HEK293 (cell line): ENCODE results near the gene TLR8.

Experiments
- ATF2 ChIP-seq: fragments of 450-650 bp; formaldehyde crosslinking; IDR thresholded peaks from 2 replicates; pipeline ENCODE4 v1.5.1; 2016; ENCODE audit warnings: missing biosample characterization, missing genetic modification characterization, low read depth
- HIC1 ChIP-seq: fragments of 450-650 bp; formaldehyde crosslinking; IDR thresholded peaks from 2 replicates; pipeline ENCODE4 v1.5.1; 2016; ENCODE audit warnings: missing biosample characterization, missing genetic modification characterization
- KLF16 ChIP-seq: fragments of 450-650 bp; formaldehyde crosslinking; IDR thresholded peaks from 2 replicates; pipeline ENCODE4 v1.5.1; 2017; ENCODE audit warnings: missing biosample characterization, missing genetic modification characterization
- TCF7L2 ChIP-seq: IDR thresholded peaks from 2 replicates; pipeline ENCODE4 v1.6.1; 2011; ENCODE audit warnings: low read depth, mild to moderate bottlenecking, inconsistent platforms, low read length, moderate library complexity, borderline replicate concordance
- ZBTB20 ChIP-seq: fragments of 450-650 bp; formaldehyde crosslinking; IDR thresholded peaks from 2 replicates; pipeline ENCODE4 v1.5.1; 2016; ENCODE audit warnings: missing biosample characterization, missing genetic modification characterization
- ZNF133 ChIP-seq: fragments of 450-650 bp; formaldehyde crosslinking; IDR thresholded peaks from 2 replicates; pipeline ENCODE4 v1.5.1; 2016; ENCODE audit warnings: missing biosample characterization, missing genetic modification characterization
- ZNF155 ChIP-seq: fragments of 450-650 bp; formaldehyde crosslinking; IDR thresholded peaks from 2 replicates; pipeline ENCODE4 v1.5.1; 2016; ENCODE audit warnings: missing biosample characterization, missing genetic modification characterization
- ZNF23 ChIP-seq: fragments of 450-650 bp; formaldehyde crosslinking; IDR thresholded peaks from 2 replicates; pipeline ENCODE4 v1.5.1; 2016; ENCODE audit warnings: missing biosample characterization, missing genetic modification characterization, borderline replicate concordance
- ZNF530 ChIP-seq: fragments of 450-650 bp; formaldehyde crosslinking; IDR thresholded peaks from 2 replicates; pipeline ENCODE4 v1.5.1; 2016; ENCODE audit warnings: low read depth, missing biosample characterization, missing genetic modification characterization
- ZSCAN30 ChIP-seq: fragments of 450-650 bp; IDR thresholded peaks from 2 replicates; pipeline ENCODE4 v1.5.1; 2018; ENCODE audit warnings: missing biosample characterization, mild to moderate bottlenecking, missing genetic modification characterization, moderate library complexity
- TF ChIP-seq, protein P1 (sequence below): fragments of 450-650 bp; formaldehyde crosslinking; IDR thresholded peaks from 2 replicates; pipeline ENCODE4 v1.5.1; 2016; ENCODE audit warnings: missing biosample characterization, missing genetic modification characterization
- TF ChIP-seq, protein P2 (sequence below): fragments of 450-650 bp; formaldehyde crosslinking; IDR thresholded peaks from 2 replicates; pipeline ENCODE4 v1.5.1; 2016; ENCODE audit warnings: missing biosample characterization, missing genetic modification characterization
- TF ChIP-seq, protein P3 (sequence below): fragments of 450-650 bp; formaldehyde crosslinking; IDR thresholded peaks from 2 replicates; pipeline ENCODE4 v1.5.1; 2016; ENCODE audit warnings: missing biosample characterization, missing genetic modification characterization, borderline replicate concordance

DNA sequence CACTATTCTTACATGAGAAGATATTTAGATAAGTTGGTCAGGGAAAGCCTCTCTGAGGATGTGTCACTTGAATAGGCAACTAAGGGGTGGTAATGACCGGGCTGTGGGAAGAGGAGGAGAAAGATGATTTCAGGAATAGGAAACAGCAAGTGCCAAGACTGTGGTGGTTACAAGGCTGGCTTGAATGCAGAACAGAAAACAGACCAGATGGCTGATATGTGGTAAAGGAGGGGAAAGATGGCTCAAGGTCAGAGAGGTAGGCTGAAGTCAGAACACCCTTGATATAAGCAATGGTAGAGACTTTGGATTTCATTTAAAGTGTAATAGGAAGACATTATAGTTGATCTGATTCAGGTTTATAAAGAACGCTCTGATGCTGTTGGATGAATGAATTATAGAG, 24.5 kb upstream of the TLR8 start:
- TF ChIP-seq TCF7L2 (no peak), ZNF133 (tag by site-specific recombination) (no peak), ZSCAN30 (tag by site-specific recombination) (no peak), ZNF155 (no peak), ZNF23 (tag by site-specific recombination) (no peak), KLF16 (tag by site-specific recombination) (no peak), ZNF530 (tag by site-specific recombination) (no peak), ATF2 (tag by site-specific recombination) (no peak), ZBTB20 (tag by site-specific recombination) (no peak), HIC1 (tag by site-specific recombination) (no peak)
- TF ChIP-seq, protein P1, sequence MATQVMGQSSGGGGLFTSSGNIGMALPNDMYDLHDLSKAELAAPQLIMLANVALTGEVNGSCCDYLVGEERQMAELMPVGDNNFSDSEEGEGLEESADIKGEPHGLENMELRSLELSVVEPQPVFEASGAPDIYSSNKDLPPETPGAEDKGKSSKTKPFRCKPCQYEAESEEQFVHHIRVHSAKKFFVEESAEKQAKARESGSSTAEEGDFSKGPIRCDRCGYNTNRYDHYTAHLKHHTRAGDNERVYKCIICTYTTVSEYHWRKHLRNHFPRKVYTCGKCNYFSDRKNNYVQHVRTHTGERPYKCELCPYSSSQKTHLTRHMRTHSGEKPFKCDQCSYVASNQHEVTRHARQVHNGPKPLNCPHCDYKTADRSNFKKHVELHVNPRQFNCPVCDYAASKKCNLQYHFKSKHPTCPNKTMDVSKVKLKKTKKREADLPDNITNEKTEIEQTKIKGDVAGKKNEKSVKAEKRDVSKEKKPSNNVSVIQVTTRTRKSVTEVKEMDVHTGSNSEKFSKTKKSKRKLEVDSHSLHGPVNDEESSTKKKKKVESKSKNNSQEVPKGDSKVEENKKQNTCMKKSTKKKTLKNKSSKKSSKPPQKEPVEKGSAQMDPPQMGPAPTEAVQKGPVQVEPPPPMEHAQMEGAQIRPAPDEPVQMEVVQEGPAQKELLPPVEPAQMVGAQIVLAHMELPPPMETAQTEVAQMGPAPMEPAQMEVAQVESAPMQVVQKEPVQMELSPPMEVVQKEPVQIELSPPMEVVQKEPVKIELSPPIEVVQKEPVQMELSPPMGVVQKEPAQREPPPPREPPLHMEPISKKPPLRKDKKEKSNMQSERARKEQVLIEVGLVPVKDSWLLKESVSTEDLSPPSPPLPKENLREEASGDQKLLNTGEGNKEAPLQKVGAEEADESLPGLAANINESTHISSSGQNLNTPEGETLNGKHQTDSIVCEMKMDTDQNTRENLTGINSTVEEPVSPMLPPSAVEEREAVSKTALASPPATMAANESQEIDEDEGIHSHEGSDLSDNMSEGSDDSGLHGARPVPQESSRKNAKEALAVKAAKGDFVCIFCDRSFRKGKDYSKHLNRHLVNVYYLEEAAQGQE, result no peak
- TF ChIP-seq, protein P2, sequence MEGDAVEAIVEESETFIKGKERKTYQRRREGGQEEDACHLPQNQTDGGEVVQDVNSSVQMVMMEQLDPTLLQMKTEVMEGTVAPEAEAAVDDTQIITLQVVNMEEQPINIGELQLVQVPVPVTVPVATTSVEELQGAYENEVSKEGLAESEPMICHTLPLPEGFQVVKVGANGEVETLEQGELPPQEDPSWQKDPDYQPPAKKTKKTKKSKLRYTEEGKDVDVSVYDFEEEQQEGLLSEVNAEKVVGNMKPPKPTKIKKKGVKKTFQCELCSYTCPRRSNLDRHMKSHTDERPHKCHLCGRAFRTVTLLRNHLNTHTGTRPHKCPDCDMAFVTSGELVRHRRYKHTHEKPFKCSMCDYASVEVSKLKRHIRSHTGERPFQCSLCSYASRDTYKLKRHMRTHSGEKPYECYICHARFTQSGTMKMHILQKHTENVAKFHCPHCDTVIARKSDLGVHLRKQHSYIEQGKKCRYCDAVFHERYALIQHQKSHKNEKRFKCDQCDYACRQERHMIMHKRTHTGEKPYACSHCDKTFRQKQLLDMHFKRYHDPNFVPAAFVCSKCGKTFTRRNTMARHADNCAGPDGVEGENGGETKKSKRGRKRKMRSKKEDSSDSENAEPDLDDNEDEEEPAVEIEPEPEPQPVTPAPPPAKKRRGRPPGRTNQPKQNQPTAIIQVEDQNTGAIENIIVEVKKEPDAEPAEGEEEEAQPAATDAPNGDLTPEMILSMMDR (tag by site-specific recombination), result no peak
- TF ChIP-seq, protein P3, sequence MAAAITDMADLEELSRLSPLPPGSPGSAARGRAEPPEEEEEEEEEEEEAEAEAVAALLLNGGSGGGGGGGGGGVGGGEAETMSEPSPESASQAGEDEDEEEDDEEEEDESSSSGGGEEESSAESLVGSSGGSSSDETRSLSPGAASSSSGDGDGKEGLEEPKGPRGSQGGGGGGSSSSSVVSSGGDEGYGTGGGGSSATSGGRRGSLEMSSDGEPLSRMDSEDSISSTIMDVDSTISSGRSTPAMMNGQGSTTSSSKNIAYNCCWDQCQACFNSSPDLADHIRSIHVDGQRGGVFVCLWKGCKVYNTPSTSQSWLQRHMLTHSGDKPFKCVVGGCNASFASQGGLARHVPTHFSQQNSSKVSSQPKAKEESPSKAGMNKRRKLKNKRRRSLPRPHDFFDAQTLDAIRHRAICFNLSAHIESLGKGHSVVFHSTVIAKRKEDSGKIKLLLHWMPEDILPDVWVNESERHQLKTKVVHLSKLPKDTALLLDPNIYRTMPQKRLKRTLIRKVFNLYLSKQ (tag by site-specific recombination), result no peak
